ENCODE measurements around the gene IPMK. TPM values are rescaled to one million over a fixed set of nuclear protein-coding genes. Genes with fewer than 3 reads are reported as not detected.

Gene IPMK
- total RNA-seq: 6.1 and 6.2 TPM in 2 replicates

DNA sequence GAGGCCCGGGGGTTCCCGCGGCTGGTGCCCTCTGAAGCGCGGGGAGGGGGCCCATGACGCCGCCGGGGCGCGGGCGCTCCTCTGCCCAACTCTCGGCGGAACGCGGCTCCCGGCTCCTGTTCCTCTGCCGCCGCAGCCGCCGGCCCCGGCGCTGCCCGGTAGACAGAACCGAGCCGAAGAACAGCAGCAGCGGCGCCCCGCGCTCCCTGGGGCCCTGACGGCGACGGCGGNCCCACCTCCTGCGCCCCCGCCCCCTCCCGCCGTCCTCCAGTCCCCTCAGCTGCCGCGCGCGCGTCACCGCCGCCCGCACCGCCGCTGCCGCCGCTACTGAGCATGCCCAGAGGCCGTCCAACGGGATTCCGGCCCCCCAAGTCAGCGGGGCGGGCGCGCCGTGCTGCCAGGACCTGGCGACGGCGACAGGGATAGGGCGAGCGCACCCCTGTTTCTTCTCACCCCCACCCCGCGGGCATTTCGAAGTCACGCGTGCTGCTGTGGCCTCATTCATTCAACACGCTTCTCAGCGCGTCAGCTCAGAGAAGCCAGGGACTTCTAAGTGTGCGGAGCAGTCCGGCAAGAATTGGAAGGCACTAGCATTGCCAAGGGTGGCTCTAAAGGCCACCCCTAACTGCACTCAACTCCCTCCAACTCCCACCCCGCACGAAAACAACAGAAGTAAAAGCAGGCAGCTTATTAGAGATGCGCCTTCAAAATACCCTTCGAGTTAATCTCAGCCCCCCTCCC, at the start of gene IPMK:
Gene IPMK, minus strand, starts transcription at position 182 of the 741 bp plus-strand sequence. CDS start 283 bp downstream, outside the sequence.
- H3K4me3 ChIP-seq (ENCODE audit: low read depth, low read length): peak within 1 kb of the TSS; percentile 65
- TF ChIP-seq, protein P1, sequence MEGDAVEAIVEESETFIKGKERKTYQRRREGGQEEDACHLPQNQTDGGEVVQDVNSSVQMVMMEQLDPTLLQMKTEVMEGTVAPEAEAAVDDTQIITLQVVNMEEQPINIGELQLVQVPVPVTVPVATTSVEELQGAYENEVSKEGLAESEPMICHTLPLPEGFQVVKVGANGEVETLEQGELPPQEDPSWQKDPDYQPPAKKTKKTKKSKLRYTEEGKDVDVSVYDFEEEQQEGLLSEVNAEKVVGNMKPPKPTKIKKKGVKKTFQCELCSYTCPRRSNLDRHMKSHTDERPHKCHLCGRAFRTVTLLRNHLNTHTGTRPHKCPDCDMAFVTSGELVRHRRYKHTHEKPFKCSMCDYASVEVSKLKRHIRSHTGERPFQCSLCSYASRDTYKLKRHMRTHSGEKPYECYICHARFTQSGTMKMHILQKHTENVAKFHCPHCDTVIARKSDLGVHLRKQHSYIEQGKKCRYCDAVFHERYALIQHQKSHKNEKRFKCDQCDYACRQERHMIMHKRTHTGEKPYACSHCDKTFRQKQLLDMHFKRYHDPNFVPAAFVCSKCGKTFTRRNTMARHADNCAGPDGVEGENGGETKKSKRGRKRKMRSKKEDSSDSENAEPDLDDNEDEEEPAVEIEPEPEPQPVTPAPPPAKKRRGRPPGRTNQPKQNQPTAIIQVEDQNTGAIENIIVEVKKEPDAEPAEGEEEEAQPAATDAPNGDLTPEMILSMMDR (conservative IDR thresholded peaks at IDR 0.05; ENCODE audit: low read depth, low read length): no peak
- DNase-seq (ENCODE audit: low read depth): no peak

DNA sequence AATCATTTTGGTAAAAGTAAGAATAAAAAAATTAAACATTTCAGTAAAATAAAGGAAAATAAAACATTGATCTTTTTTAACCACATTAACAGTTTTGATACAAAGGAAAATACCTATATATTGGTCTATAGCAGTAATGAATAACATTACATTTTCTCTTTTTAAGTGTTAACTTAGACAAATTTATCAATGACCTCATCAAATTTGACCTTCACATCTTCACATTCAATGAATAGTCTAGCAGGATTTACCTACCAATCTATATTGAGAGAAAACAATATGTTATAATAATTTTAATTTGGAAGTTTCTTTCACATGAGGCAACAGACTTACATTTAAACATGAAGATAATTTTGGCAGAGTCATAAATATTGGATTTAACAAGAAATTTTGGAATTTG, 49.2 kb upstream of the IPMK start:
- no peak for DNase-seq (ENCODE audit: low read depth)
- TF ChIP-seq, protein P1 (conservative IDR thresholded peaks at IDR 0.05; ENCODE audit: low read depth, low read length): no peak
- no peak overlapping the region for H3K4me3 ChIP-seq (ENCODE audit: low read depth, low read length)

DNA sequence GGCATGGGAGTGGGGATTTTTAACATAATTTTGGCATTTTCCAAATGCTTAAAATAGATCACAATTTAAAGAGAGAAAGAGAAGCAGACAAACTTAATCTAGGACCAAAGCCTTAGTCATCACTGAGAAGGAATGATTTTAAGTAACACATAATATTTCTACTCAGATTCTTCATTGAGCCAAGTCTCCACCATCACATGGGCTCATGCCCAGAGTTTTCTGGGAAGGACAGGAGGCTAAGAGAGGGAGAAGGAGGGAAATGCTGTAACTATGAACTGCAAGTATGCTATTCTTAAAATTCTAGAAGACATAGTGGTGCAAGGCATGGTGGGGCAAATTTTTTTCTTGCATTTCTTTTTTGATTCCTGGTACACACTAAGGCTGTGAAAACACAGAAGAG, 43.3 kb upstream of the IPMK start:
- no peak for DNase-seq (ENCODE audit: low read depth)
- TF ChIP-seq, protein P1 (conservative IDR thresholded peaks at IDR 0.05; ENCODE audit: low read depth, low read length): no peak
- H3K4me3 ChIP-seq (ENCODE audit: low read depth, low read length): no peak overlapping the region

DNA sequence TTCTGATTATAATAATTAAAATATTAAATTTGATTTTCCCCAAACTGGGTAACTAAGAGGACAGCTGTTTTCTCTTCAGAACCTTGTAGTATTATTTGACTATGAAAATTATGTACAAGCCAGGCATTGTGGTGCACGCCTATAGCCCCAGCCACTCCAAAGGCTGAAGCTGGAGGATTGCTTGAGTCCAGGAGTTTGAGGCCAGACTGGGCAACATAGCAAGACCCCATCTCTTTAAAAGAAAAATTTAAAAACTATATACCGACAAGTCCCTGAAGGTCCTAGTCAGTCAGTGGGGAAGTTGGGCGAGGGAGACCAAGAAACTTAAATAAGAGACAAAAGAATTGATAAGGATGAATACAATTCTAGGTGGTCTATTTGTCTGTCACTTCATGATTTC, 40.0 kb upstream of the IPMK start:
- H3K4me3 ChIP-seq (ENCODE audit: low read depth, low read length): no peak overlapping the region
- TF ChIP-seq, protein P1 (conservative IDR thresholded peaks at IDR 0.05; ENCODE audit: low read depth, low read length): no peak
- DNase-seq (ENCODE audit: low read depth): no peak

DNA sequence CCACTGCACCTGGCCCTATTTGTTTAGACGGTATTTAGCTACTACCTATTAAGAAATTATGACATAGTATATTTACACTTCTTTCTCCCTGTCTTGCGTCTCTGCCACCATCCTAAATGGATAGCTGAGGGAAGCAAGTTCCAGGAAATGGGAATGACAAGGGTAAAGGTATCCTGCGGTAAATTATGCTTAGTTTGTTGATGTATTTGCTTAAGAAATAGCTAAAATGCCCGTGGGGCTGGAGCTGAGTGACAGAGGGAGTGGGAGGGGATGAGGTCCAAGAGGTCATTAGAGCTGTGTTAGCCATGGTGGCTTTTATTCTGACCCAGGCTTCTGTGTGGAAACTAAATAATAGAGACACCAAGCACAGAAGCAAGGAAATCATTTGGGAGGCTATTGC, 38.1 kb upstream of the IPMK start:
- H3K4me3 ChIP-seq (ENCODE audit: low read depth, low read length): no peak overlapping the region
- TF ChIP-seq, protein P1 (conservative IDR thresholded peaks at IDR 0.05; ENCODE audit: low read depth, low read length): no peak
- DNase-seq (ENCODE audit: low read depth): no peak

DNA sequence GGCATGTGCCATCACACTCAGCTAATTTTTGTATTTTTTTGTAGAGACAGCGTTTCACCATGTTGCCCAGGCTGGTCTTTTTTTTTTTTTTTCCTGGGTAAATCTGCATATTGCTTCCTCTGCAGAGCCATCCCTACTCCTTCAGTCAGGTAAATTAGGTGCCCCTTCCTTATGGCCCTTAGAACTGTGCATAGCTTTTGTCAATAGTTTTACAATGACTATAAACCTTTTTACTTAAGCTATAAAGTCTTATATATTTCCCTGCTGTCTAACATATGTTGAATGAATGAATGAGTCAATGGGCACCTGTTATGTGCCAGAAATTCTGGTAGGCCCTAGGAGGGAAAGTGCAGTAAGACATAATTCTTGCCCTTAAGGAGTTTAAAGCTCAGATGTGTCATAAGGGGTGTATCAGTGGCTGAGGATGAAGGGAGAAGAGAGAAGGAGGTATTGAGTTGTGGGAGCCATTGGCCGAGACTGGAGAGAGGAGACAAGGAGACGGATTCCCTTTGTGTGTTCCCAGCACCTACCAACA, 36.5 kb upstream of the IPMK start:
- TF ChIP-seq, protein P1 (conservative IDR thresholded peaks at IDR 0.05; ENCODE audit: low read depth, low read length): no peak
- H3K4me3 ChIP-seq (ENCODE audit: low read depth, low read length): no peak overlapping the region
- no peak for DNase-seq (ENCODE audit: low read depth)

DNA sequence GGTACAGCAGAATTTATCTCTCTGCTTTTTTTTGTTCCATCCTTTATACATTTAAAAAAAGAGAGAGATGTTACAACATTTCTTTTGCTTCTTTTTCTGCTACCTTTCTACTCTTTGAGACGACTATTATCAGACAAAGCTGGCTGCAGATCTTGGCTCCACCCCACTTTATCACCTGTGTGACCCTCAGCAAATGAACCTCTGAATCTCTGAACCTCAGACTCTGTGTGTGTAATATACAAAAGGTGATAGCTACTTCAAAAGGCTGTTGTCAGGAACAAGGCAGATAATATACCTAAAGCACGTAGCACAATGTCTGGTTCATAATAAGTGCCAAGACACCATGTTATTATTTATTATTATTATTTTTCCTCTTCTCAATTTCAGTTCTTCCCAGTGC, 34.6 kb upstream of the IPMK start:
- TF ChIP-seq, protein P1 (conservative IDR thresholded peaks at IDR 0.05; ENCODE audit: low read depth, low read length): no peak
- DNase-seq (ENCODE audit: low read depth): no peak
- H3K4me3 ChIP-seq (ENCODE audit: low read depth, low read length): no peak overlapping the region
